GM19455 (cell line): Measurements from ENCODE around the gene CPHXL2.

ENCODE experiments used
- ATAC-seq: cut with Tn5 transposase; IDR thresholded peaks from one replicate; pipeline ENCODE4 v1.9.1; 2021; ENCODE audit not compliant: unreplicated experiment

CPHXL2 gene

GRCh38 chr16:75644240-75645012 lies 32.4 kb downstream of the CPHXL2 start:
- ATAC-seq, result no peak

GRCh38 chr16:75640598-75640997 lies 36.2 kb downstream of the CPHXL2 start:
- ATAC-seq, result no peak

- ATAC-seq, result no peak
Measured at GRCh38 chr16:75635036-75635435, 41.8 kb downstream of the CPHXL2 start.

GRCh38 chr16:75632857-75633256 lies 44.0 kb downstream of the CPHXL2 start:
- no peak for ATAC-seq

DNA sequence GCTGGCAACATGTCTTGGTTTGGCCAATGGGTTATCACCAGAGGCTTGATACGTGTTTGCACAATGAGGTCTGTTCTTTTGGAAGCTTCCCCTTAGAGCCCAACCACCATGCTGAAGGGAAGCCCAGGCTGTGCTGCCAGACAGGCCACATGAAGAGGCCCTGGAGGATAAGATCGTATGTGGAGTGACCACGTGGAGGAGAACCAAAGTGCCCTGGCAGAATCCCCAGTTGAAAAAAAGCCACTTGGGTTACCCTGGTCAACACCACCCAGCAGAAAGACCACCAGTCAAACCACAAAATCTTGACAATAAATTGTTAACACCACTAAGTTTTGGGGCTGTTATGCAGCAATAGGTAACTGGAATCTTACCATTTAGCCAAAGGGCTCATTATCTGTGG lies 46.8 kb downstream of the CPHXL2 start:
- ATAC-seq, result no peak

GRCh38 chr16:75629132-75629531 lies 47.7 kb downstream of the CPHXL2 start:
- no peak for ATAC-seq

- ATAC-seq, result no peak
Measured at GRCh38 chr16:75628351-75628750, 48.5 kb downstream of the CPHXL2 start.

GRCh38 chr16:75627851-75628250 lies 49.0 kb downstream of the CPHXL2 start:
- no peak for ATAC-seq

DNA sequence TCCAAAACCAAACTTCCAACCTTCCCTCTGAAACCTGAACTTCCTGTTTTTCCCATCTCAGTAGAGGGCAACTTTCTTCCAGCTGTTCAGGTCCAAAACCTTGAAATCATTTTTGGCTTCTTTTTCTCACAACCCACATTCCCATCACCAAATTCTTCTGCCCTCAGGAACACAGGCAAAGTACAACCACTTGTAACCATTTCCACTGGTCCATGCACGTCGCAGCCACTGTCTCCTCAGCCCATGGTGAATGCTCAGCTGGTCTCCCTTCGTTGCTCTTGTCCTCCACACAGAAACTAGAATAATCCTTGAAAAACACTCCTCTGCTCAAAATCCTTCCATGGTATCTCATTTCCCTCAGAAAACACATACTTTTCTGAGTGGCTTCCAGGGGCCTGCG lies 50.0 kb downstream of the CPHXL2 start:
- no peak for ATAC-seq

DNA sequence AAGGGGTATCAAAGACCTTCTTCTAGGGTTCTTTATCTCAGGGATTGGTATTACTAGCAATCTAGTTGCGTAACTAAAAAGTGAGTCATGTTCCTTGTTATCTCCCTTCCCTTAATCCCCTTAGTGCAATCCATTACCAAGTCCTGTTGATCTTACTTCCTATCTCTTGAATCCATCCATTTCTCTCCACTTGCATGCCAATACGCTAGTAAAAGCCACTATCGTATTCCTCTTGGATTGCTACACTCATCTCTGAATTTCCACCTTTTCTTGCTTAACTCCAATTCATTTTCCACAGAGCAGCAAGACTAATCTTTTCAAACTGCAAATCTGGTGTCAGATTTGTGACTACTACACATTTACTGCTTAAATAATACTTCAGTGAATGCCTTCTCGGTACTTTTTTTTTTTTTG lies 51.9 kb downstream of the CPHXL2 start:
- ATAC-seq, result no peak

DNA sequence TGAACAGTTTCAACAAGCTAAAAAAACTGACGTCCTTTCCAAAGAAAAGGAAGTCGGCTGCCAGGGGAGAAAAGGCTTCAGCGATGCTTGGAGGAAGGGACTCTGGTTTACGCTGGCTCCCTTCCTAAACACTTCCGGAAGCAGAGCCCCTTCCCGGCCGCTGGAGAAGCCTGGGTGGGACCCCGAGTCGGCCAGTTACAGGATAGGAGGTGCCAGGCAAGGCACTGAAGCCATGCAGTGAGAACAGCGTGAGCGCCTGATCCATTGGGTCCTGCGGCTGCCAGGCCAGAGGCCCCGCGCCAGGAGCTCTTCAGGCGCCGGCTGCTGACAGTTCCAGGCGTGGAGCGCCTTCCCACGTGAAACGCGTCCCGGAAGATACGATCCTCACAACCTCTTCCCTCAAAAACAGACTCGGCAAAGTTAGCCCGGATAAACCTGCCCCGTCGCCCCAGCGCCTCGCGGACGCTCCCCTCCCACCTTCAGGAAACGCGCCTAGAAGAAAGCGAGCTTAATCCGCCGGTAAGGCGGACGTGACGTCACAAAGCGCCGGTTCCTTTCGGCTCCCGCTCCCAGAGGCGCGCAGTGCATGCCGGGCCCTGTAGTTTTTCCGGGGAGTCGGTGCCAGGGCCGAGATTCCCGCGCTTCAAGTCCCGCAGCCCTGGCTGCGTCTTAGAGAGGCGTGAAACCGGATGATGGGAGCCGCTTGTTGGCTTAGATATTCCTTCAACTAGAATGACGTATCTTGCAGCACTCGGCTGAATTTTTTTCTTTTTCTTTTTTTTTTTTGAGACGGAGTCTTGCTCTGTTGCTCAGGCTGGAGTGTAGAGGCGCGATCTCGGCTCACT lies 53.8 kb downstream of the CPHXL2 start, which contains the start of gene ADAT1:
TSS of gene ADAT1 (minus strand) at position 521 of the 845 bp plus-strand sequence. CDS start 2,482 bp downstream, outside the sequence.
- ATAC-seq, result peak; percentile 90

DNA sequence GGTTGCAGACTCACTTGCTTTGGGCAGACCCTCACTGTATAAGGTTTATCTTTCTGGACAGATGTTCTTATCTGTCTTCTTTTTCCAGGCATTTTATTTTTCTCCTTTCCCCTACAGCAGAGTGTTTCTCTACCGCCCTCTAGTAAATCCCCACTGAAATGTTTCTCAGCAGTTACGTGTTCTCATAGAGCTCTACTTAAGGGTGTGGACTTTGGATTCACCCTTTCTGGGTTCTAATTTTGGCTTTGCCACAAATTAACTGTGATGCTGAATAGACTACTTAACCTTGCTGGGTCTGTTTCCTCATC lies 55.7 kb downstream of the CPHXL2 start:
- ATAC-seq, result no peak

GRCh38 chr16:75620326-75621169 lies 56.3 kb downstream of the CPHXL2 start:
- ATAC-seq, result no peak

GRCh38 chr16:75618780-75619179 lies 58.0 kb downstream of the CPHXL2 start:
- no peak for ATAC-seq

GRCh38 chr16:75617121-75617520 lies 59.7 kb downstream of the CPHXL2 start:
- no peak for ATAC-seq

- peak; percentile 60 for ATAC-seq
Measured at GRCh38 chr16:75616521-75617010, 60.2 kb downstream of the CPHXL2 start.

DNA sequence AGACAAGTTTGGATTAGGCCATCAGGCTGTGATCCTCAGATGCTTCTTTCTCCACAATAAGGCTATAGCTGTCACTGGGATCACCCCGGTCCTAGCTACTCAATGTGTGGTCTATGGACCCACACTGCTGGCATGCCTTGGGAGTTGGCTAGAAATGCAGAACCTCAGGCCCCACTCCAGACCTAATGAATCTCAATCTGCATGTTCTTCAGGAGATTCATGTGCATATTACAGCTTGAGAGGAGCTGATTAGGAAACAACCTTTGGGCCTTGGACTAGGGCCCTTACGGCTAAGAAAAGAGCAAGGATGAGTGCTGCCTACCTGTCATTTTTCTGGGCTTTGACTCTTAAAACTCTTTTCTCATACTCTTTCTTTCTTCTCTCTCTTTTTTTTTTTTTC lies 61.2 kb downstream of the CPHXL2 start:
- ATAC-seq, result no peak

- no peak for ATAC-seq
Measured at GRCh38 chr16:75614066-75614897, 62.5 kb downstream of the CPHXL2 start.
